OCI-LY7 (cell line): ENCODE measurements around the gene ADAM23. TPM values are rescaled to one million over a fixed set of nuclear protein-coding genes. Genes with fewer than 3 reads are reported as not detected.

ENCODE experiments used
- BruUV-seq: library from RNA; stranded (reverse); fragments of 400-500 nt; replicated peaks from 2 replicates; lab custom pipeline; 2021; lab: Mats Ljungman, UMichigan
- CTCF ChIA-PET: fragments of 300-600 bp; sonication (Branson Sonifier 250); formaldehyde crosslinking; loops from one replicate; lab custom pipeline; 2022; ENCODE audit warnings: antibody characterized with exemption; ENCODE audit not compliant: unreplicated experiment; lab: Charles Lee
- POLR2A ChIA-PET: fragments of 300-600 bp; sonication (Branson Sonifier 250); formaldehyde crosslinking; loops from one replicate; lab custom pipeline; 2022; ENCODE audit warnings: antibody characterized with exemption; lab: Charles Lee
- DNase-seq: peaks from one replicate; pipeline ENCODE4 v3.0.0-alpha.2; 2015; ENCODE audit warnings: low spot score
- H2AFZ ChIP-seq: fragments of 200-600 bp; sonication (generic), shearing (Covaris generic); 2 replicates; pipeline ENCODE4 v1.6.1; 2014; ENCODE audit warnings: mild to moderate bottlenecking, antibody characterized with exemption, low read length, moderate library complexity
- H3K27ac ChIP-seq: fragments of 200-600 bp; sonication (generic); 2 replicates; pipeline ENCODE4 v1.5.1; 2014; ENCODE audit warnings: mixed run types, low read depth, mild to moderate bottlenecking, moderate library complexity, low read length, inconsistent platforms; ENCODE audit not compliant: poor library complexity, severe bottlenecking
- H3K36me3 ChIP-seq: fragments of 200-600 bp; sonication (generic); 2 replicates; pipeline ENCODE4 v1.6.1; 2014; ENCODE audit warnings: mild to moderate bottlenecking, antibody characterized with exemption, low read length, moderate library complexity, mixed read lengths; ENCODE audit not compliant: insufficient read depth
- H3K4me1 ChIP-seq: fragments of 200-600 bp; sonication (generic); 2 replicates; pipeline ENCODE4 v1.5.1; 2014; ENCODE audit warnings: mild to moderate bottlenecking, low read length; ENCODE audit not compliant: insufficient read depth, poor library complexity, severe bottlenecking
- H3K4me2 ChIP-seq: fragments of 200-600 bp; sonication (generic); 2 replicates; pipeline ENCODE4 v1.6.1; 2014; ENCODE audit warnings: mild to moderate bottlenecking, low read length
- H3K4me3 ChIP-seq: fragments of 200-600 bp; sonication (generic); 2 replicates; pipeline ENCODE4 v1.5.1; 2014; ENCODE audit warnings: mild to moderate bottlenecking, low read depth, low read length; ENCODE audit not compliant: poor library complexity, severe bottlenecking
- H3K79me2 ChIP-seq: fragments of 200-600 bp; sonication (generic); 2 replicates; pipeline ENCODE4 v1.6.1; 2016; ENCODE audit warnings: low read depth, mild to moderate bottlenecking, low read length, moderate library complexity, mixed read lengths; ENCODE audit not compliant: insufficient read depth
- H3K9me2 ChIP-seq: fragments of 200-600 bp; sonication (generic); 2 replicates; pipeline ENCODE4 v1.6.1; 2016; ENCODE audit warnings: mild to moderate bottlenecking, low read length, mixed read lengths; ENCODE audit not compliant: insufficient read depth
- H3K9me3 ChIP-seq: fragments of 200-600 bp; sonication (generic); 2 replicates; pipeline ENCODE4 v1.6.1; 2014; ENCODE audit warnings: mild to moderate bottlenecking, mixed run types, low read length, mixed read lengths
- H4K20me1 ChIP-seq: fragments of 200-600 bp; sonication (generic); 2 replicates; pipeline ENCODE4 v1.6.1; 2014; ENCODE audit warnings: mild to moderate bottlenecking, antibody characterized with exemption, low read length, moderate library complexity, mixed read lengths; ENCODE audit not compliant: insufficient read depth
- CTCF ChIP-seq: fragments of 200-600 bp; sonication (generic); conservative IDR thresholded peaks from 2 replicates; pipeline ENCODE4 v1.5.1; 2014; ENCODE audit warnings: mild to moderate bottlenecking, antibody characterized with exemption, low read length, moderate library complexity, mixed read lengths
- EZH2phosphoT487 ChIP-seq: fragments of 200-600 bp; sonication (generic); IDR thresholded peaks from 2 replicates; pipeline ENCODE4 v1.6.1; 2018; ENCODE audit warnings: low read depth, borderline replicate concordance, mild to moderate bottlenecking, mixed run types, antibody characterized with exemption, low read length, moderate library complexity, mixed read lengths
- intact Hi-C: fragments of 100-400 bp; cut with micrococcal nuclease; formaldehyde crosslinking; loops from one replicate; pipeline ENCODE4 v1.10.0; 2022; ENCODE audit not compliant: unreplicated experiment
- total RNA-seq, 2 experiments: library from RNA; depleted of rRNA in 1 of 2; stranded (reverse); fragments of >200 nt in 1 of 2; shearing (Covaris generic) in 1 of 2; gene quantifications; 2 replicates each; pipeline ENCODE4 v1.2.3, GENCODE V29; 2014 to 2022

The ADAM23 gene
- total RNA-seq, 2 experiments from 2014 or later: 0.53 TPM; not detected in 1

GRCh38 chr2:206478340-206478739 is 35.0 kb downstream of the ADAM23 start:
- Histone ChIP-seq H3K4me2 (no peak overlapping the region), H3K36me3 (no peaks in the 10 kb centered on the region), H2AFZ (no peak overlapping the region), H4K20me1 (no peaks in the 10 kb centered on the region), H3K4me3 (no peak overlapping the region), H3K79me2 (no peaks in the 10 kb centered on the region), H3K4me1 (no peaks in the 10 kb centered on the region), H3K27ac (no peak overlapping the region), H3K9me3 (no peaks in the 10 kb centered on the region), H3K9me2 (no peaks in the 10 kb centered on the region)
- intact Hi-C loops: no loop called here
- DNase-seq: no peak
- BruUV-seq: no TSS peak
- ChIA-PET CTCF (no interaction called here), POLR2A (interaction anchor here (0.7 kb wide), 1 partner anchor 14 kb away, joined by 3 read pairs; no protein-coding TSS in a partner anchor)
- TF ChIP-seq EZH2phosphoT487: no peak
- no peak for TF ChIP-seq CTCF

GRCh38 chr2:206480161-206480560 is 36.8 kb downstream of the ADAM23 start:
- no peaks in the 10 kb centered on the region for H4K20me1 ChIP-seq
- H2AFZ ChIP-seq: no peak overlapping the region
- no TSS peak for BruUV-seq
- ChIA-PET CTCF (no interaction called here), POLR2A (interaction anchor here (0.6 to 0.7 kb wide), 3 partner anchors 222 to 1664 kb away, joined by 3 read pairs; no protein-coding TSS in a partner anchor)
- H3K36me3 ChIP-seq: no peaks in the 10 kb centered on the region
- no peak for TF ChIP-seq CTCF
- TF ChIP-seq EZH2phosphoT487: no peak
- no peak for DNase-seq
- no peaks in the 10 kb centered on the region for H3K9me2 ChIP-seq
- intact Hi-C loops: no loop called here
- no peak overlapping the region for H3K4me2 ChIP-seq
- no peak overlapping the region for H3K4me3 ChIP-seq
- no peaks in the 10 kb centered on the region for H3K79me2 ChIP-seq
- H3K4me1 ChIP-seq: no peaks in the 10 kb centered on the region
- no peaks in the 10 kb centered on the region for H3K9me3 ChIP-seq
- H3K27ac ChIP-seq: no peak overlapping the region

- POLR2A ChIA-PET: interaction anchor here (0.6 to 0.7 kb wide), 3 partner anchors 222 to 1664 kb away, joined by 3 read pairs; no protein-coding TSS in a partner anchor
- no peaks in the 10 kb centered on the region for H3K79me2 ChIP-seq
- CTCF ChIA-PET: no interaction called here
- H3K4me1 ChIP-seq: no peaks in the 10 kb centered on the region
- TF ChIP-seq CTCF (no peak), EZH2phosphoT487 (no peak)
- no peaks in the 10 kb centered on the region for H3K36me3 ChIP-seq
- no peak overlapping the region for H3K27ac ChIP-seq
- H3K4me3 ChIP-seq: no peak overlapping the region
- no peaks in the 10 kb centered on the region for H3K9me2 ChIP-seq
- no peaks in the 10 kb centered on the region for H4K20me1 ChIP-seq
- no TSS peak for BruUV-seq
- DNase-seq: no peak
- no peak overlapping the region for H2AFZ ChIP-seq
- intact Hi-C loops: no loop called here
- H3K9me3 ChIP-seq: no peaks in the 10 kb centered on the region
- no peak overlapping the region for H3K4me2 ChIP-seq
Observed at GRCh38 chr2:206480620-206481019, 37.3 kb downstream of the ADAM23 start.
